PC-3 (cell line): ENCODE data around the gene VPS13C.

Experiments
- EZH2 ChIP-seq: fragments of 300-600 bp; sonication (generic); IDR thresholded peaks from one replicate; pipeline ENCODE4 v1.6.1; 2017; ENCODE audit warnings: antibody characterized with exemption, mild to moderate bottlenecking, low read length; ENCODE audit not compliant: unreplicated experiment
- EZH2phosphoT487 ChIP-seq: fragments of 300-600 bp; sonication (generic); IDR thresholded peaks from 2 replicates; pipeline ENCODE4 v1.6.1; 2018; ENCODE audit warnings: mild to moderate bottlenecking, antibody characterized with exemption, low read length, borderline replicate concordance
- TF ChIP-seq, protein P1 (sequence below): fragments of 300-600 bp; sonication (generic); conservative IDR thresholded peaks from 2 replicates; pipeline ENCODE4 v1.5.1; 2017; ENCODE audit warnings: antibody characterized with exemption, low read depth, mild to moderate bottlenecking, low read length

DNA sequence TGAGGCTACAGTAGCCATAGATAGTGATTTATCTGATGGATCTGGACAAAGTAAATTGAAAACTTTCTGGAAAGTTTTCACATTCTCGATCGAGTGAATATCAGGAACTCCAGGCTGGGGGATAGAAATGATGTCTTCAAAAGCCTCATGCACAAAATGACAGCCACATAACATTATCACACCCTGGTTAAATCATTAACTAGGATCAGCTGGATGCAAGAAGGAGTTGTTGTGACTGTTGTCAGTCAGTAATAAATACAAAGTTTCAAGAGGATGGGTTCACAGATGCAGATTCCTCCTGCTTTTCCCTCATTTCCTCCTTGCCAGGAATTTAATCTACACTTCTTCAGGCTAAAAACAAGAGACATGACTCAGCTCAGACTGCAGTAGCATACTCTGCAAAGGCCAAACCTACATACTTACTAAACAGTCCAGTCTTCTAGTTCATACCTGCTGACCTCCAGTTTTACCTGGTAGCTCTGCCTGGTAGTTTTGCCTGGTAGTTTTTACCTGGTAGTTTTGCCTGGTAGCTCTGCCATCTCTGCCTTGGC is 47.4 kb upstream of the VPS13C start:
- TF ChIP-seq EZH2 (no peak), EZH2phosphoT487 (no peak)
- TF ChIP-seq, protein P1, sequence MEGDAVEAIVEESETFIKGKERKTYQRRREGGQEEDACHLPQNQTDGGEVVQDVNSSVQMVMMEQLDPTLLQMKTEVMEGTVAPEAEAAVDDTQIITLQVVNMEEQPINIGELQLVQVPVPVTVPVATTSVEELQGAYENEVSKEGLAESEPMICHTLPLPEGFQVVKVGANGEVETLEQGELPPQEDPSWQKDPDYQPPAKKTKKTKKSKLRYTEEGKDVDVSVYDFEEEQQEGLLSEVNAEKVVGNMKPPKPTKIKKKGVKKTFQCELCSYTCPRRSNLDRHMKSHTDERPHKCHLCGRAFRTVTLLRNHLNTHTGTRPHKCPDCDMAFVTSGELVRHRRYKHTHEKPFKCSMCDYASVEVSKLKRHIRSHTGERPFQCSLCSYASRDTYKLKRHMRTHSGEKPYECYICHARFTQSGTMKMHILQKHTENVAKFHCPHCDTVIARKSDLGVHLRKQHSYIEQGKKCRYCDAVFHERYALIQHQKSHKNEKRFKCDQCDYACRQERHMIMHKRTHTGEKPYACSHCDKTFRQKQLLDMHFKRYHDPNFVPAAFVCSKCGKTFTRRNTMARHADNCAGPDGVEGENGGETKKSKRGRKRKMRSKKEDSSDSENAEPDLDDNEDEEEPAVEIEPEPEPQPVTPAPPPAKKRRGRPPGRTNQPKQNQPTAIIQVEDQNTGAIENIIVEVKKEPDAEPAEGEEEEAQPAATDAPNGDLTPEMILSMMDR, result no peak
